ENCODE data around the gene COL21A1. TPM values are rescaled to one million over a fixed set of nuclear protein-coding genes. Genes with fewer than 3 reads are reported as not detected.

Gene COL21A1
- total RNA-seq, 1 experiment from 2014 or later = 49.0 TPM

GRCh38 chr6:56288347-56288746 lies 41.0 kb upstream of the COL21A1 start:
- no peak for DNase-seq (ENCODE audit: low spot score)
- no peaks in the 10 kb centered on the region for H3K27me3 ChIP-seq (replicated peaks; ENCODE audit: insufficient read depth, low read depth, low read length, poor library complexity)
- BruUV-seq (replicated peaks) = no TSS peak
- ChIA-PET POLR2A (ENCODE audit: low non-redundant PET) (no interaction called here), CTCF (interaction anchor here (0.6 kb wide), 1 partner anchor 20 kb away, joined by 3 read pairs; no protein-coding TSS in a partner anchor)
- H3K9me3 ChIP-seq (ENCODE audit: low read depth, low read length, poor library complexity, severe bottlenecking) = no peaks in the 10 kb centered on the region
- H3K4me1 ChIP-seq (ENCODE audit: insufficient read depth, low read length, poor library complexity, severe bottlenecking) = peaks cover 26% of the 10 kb centered on the region
- no peak for TF ChIP-seq EZH2 (IDR thresholded peaks at IDR 0.05; ENCODE audit: borderline replicate concordance, low read depth, low read length, poor library complexity, severe bottlenecking)
- TF ChIP-seq, protein P1, sequence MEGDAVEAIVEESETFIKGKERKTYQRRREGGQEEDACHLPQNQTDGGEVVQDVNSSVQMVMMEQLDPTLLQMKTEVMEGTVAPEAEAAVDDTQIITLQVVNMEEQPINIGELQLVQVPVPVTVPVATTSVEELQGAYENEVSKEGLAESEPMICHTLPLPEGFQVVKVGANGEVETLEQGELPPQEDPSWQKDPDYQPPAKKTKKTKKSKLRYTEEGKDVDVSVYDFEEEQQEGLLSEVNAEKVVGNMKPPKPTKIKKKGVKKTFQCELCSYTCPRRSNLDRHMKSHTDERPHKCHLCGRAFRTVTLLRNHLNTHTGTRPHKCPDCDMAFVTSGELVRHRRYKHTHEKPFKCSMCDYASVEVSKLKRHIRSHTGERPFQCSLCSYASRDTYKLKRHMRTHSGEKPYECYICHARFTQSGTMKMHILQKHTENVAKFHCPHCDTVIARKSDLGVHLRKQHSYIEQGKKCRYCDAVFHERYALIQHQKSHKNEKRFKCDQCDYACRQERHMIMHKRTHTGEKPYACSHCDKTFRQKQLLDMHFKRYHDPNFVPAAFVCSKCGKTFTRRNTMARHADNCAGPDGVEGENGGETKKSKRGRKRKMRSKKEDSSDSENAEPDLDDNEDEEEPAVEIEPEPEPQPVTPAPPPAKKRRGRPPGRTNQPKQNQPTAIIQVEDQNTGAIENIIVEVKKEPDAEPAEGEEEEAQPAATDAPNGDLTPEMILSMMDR (conservative IDR thresholded peaks at IDR 0.05; ENCODE audit: low read depth, low read length) = no peak
- H3K27ac ChIP-seq (ENCODE audit: low read depth, low read length, poor library complexity, severe bottlenecking) = no peak overlapping the region
- no peak overlapping the region for H3K4me3 ChIP-seq (ENCODE audit: low read depth, low read length, poor library complexity, severe bottlenecking)
- no peaks in the 10 kb centered on the region for H3K36me3 ChIP-seq (ENCODE audit: insufficient read depth, low read length, poor library complexity, severe bottlenecking)
- intact Hi-C loops (cut with micrococcal nuclease; ENCODE audit: unreplicated experiment) = loop anchor here (1.0 kb wide), 1 partner anchor 303 kb away; no protein-coding TSS in a partner anchor

DNA sequence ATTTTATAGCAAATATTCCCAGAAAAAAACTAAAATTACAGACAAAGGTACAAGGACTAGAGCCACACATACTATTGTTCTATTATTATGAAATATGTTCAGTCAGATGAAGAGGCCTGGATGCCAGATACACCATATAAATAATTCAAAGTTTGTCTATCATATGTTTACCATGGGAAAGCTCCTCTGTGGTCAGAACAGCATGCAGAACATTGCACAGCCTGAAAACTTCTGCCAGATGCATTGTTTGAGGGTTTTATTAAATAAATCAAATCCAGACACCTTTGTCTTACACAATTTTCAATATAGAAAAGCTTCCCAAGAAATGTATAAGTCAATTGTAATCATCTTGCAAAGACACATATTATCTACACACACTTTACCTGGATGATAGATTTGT lies 35.0 kb upstream of the COL21A1 start:
- Histone ChIP-seq H3K4me1 (ENCODE audit: insufficient read depth, low read length, poor library complexity, severe bottlenecking) (peaks cover 25% of the 10 kb centered on the region), H3K36me3 (ENCODE audit: insufficient read depth, low read length, poor library complexity, severe bottlenecking) (no peaks in the 10 kb centered on the region), H3K4me3 (ENCODE audit: low read depth, low read length, poor library complexity, severe bottlenecking) (no peak overlapping the region), H3K9me3 (ENCODE audit: low read depth, low read length, poor library complexity, severe bottlenecking) (no peaks in the 10 kb centered on the region), H3K27ac (ENCODE audit: low read depth, low read length, poor library complexity, severe bottlenecking) (no peak overlapping the region), H3K27me3 (replicated peaks; ENCODE audit: insufficient read depth, low read depth, low read length, poor library complexity) (no peaks in the 10 kb centered on the region)
- no TSS peak for BruUV-seq (replicated peaks)
- ChIA-PET CTCF (no interaction called here), POLR2A (ENCODE audit: low non-redundant PET) (no interaction called here)
- TF ChIP-seq EZH2 (IDR thresholded peaks at IDR 0.05; ENCODE audit: borderline replicate concordance, low read depth, low read length, poor library complexity, severe bottlenecking) = no peak
- TF ChIP-seq, protein P1 (conservative IDR thresholded peaks at IDR 0.05; ENCODE audit: low read depth, low read length) = no peak
- intact Hi-C loops (cut with micrococcal nuclease; ENCODE audit: unreplicated experiment) = no loop called here
- no peak for DNase-seq (ENCODE audit: low spot score)

DNA sequence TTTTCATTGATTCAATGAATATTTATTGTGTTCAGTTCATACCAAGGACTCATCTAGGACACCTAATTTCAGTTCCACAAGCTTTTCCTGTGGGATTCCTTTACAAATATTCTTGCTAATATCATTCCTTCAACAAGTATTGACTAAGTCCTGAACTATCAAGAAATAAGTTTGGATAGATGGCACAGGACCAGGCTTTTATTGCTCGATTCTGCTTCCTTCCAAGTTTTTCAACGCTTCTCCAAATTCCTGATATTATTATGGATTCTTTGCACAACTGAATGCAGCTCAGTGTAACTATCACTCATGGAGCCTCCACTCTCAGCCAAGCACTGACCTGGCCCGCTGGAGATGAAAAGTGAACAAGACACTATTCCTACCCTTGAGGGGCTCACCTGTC lies 32.7 kb upstream of the COL21A1 start:
- CTCF ChIA-PET = no interaction called here
- H3K9me3 ChIP-seq (ENCODE audit: low read depth, low read length, poor library complexity, severe bottlenecking) = no peaks in the 10 kb centered on the region
- no peak for DNase-seq (ENCODE audit: low spot score)
- peaks cover 14% of the 10 kb centered on the region for H3K4me1 ChIP-seq (ENCODE audit: insufficient read depth, low read length, poor library complexity, severe bottlenecking)
- POLR2A ChIA-PET (ENCODE audit: low non-redundant PET) = interaction anchor here (0.6 kb wide), 1 partner anchor 100 kb away, joined by 5 read pairs; no protein-coding TSS in a partner anchor
- H3K27me3 ChIP-seq (replicated peaks; ENCODE audit: insufficient read depth, low read depth, low read length, poor library complexity) = no peaks in the 10 kb centered on the region
- no peak overlapping the region for H3K27ac ChIP-seq (ENCODE audit: low read depth, low read length, poor library complexity, severe bottlenecking)
- no peak for TF ChIP-seq EZH2 (IDR thresholded peaks at IDR 0.05; ENCODE audit: borderline replicate concordance, low read depth, low read length, poor library complexity, severe bottlenecking)
- TF ChIP-seq, protein P1 (conservative IDR thresholded peaks at IDR 0.05; ENCODE audit: low read depth, low read length) = no peak
- BruUV-seq (replicated peaks) = no TSS peak
- intact Hi-C loops (cut with micrococcal nuclease; ENCODE audit: unreplicated experiment) = no loop called here
- H3K36me3 ChIP-seq (ENCODE audit: insufficient read depth, low read length, poor library complexity, severe bottlenecking) = no peaks in the 10 kb centered on the region
- no peak overlapping the region for H3K4me3 ChIP-seq (ENCODE audit: low read depth, low read length, poor library complexity, severe bottlenecking)

All from A673 (cell line).